Lung (tissue), 12 donors: ENCODE data around the gene P2RY2. TPM values are rescaled to one million over a fixed set of nuclear protein-coding genes. Genes with fewer than 3 reads are reported as not detected.
A peak's percentile ranks its signal among the peaks of the same experiment; 100 is the strongest.

ENCODE experiments used
- ATAC-seq: fragments of 200-7000 bp; cut with Tn5 transposase; one replicate; pipeline ENCODE4 v1.9.1; 2020; ENCODE audit warnings: moderate number of reproducible peaks; ENCODE audit not compliant: insufficient read depth, low FRiP score
- DNase-seq, 3 donors: peaks; one replicate each; pipeline ENCODE4 v3.0.0-alpha.2; 2013 to 2017
- H3K27ac ChIP-seq, 2 donors: one replicate each; pipeline ENCODE4 v1.5.1; 2013; ENCODE audit warnings: mild to moderate bottlenecking in 2 of 2, moderate library complexity in 2 of 2, control low read depth in 1 of 2, inconsistent platforms in 1 of 2, low read depth in 1 of 2, low read length in 1 of 2
- H3K27me3 ChIP-seq, 3 donors: one replicate each; pipeline ENCODE4 v1.5.1; 2013; ENCODE audit warnings: low read length in 2 of 3; ENCODE audit not compliant: control insufficient read depth in 3 of 3, insufficient read depth in 3 of 3
- H3K36me3 ChIP-seq, 4 donors: one replicate each; pipeline ENCODE4 v1.5.1; 2013; ENCODE audit warnings: low read length in 4 of 4, mild to moderate bottlenecking in 1 of 4, moderate library complexity in 1 of 4; ENCODE audit not compliant: control insufficient read depth in 4 of 4, insufficient read depth in 4 of 4
- H3K4me1 ChIP-seq, 5 donors: one replicate each; pipeline ENCODE4 v1.5.1; 2013; ENCODE audit warnings: low read length in 5 of 5, mild to moderate bottlenecking in 2 of 5, moderate library complexity in 1 of 5; ENCODE audit not compliant: control insufficient read depth in 5 of 5, insufficient read depth in 5 of 5
- H3K4me3 ChIP-seq: one replicate; pipeline ENCODE4 v1.5.1; 2013; ENCODE audit warnings: mild to moderate bottlenecking, control low read depth, moderate library complexity
- H3K9ac ChIP-seq, 2 donors: one replicate each; pipeline ENCODE4 v1.5.1; 2013; ENCODE audit warnings: low read length in 2 of 2, control low read depth in 1 of 2; ENCODE audit not compliant: insufficient read depth in 1 of 2
- H3K9me3 ChIP-seq, 4 donors: one replicate each; pipeline ENCODE4 v1.5.1; 2013; ENCODE audit warnings: low read length in 3 of 4, mild to moderate bottlenecking in 1 of 4, moderate library complexity in 1 of 4; ENCODE audit not compliant: control insufficient read depth in 4 of 4, insufficient read depth in 3 of 4
- CTCF ChIP-seq: IDR thresholded peaks from 2 replicates; pipeline ENCODE4 v1.5.1; 2012; ENCODE audit warnings: mild to moderate bottlenecking; ENCODE audit errors: control extremely low read depth, extremely low read depth
- WGBS, 2 donors: extraction: QIAGEN DNeasy Blood & Tissue Kit; methylation state at CpG; one replicate each; pipeline ENCODE4 v1.1.7; 2013; 5-methylcytosine and 5-hydroxymethylcytosine counted together
- polyA plus RNA-seq, 2 donors: library from polyadenylated mRNA; stranded (reverse); fragments of 200-250 nt; gene quantifications; one replicate each; pipeline ENCODE4 v1.2.1, GENCODE V29; 2013
- total RNA-seq, 2 donors: library from RNA; depleted of rRNA in 1 of 2; stranded (reverse); fragments of >200 nt in 1 of 2; gene quantifications; one replicate each; pipeline ENCODE4 v1.2.1, GENCODE V29; 2014 to 2021
- donor health status: control.
- donor health status: control.
- donor health status: Bipolar disorder and iron deficiency.
- donor health status: healthy.
- donor health status: DM: yes; HTN: yes; CAD: no.

The P2RY2 gene
- total and polyA plus RNA-seq, 4 donors = 3.1 to 13.0 (median 6.5) TPM

GRCh38 chr11:73277467-73277866 lies 59.4 kb downstream of the P2RY2 start:
- Histone ChIP-seq H3K4me1 (peaks cover 0 to 7% (median 0%) of the 10 kb centered on the region in 5 donors), H3K36me3 (no peaks in the 10 kb centered on the region), H3K9me3 (no peaks in the 10 kb centered on the region), H3K9ac (no peak overlapping the region), H3K27me3 (no peaks in the 10 kb centered on the region), H3K4me3 (no peak overlapping the region), H3K27ac (no peak overlapping the region)
- ATAC-seq = no peak
- no peak for DNase-seq
- WGBS, 2 donors = 91 to 96% methylated on average over 3 of the region's 3 CpGs
- TF ChIP-seq CTCF = no peak

- Histone ChIP-seq H3K9me3 (no peaks in the 10 kb centered on the region), H3K27ac (no peak overlapping the region), H3K4me3 (no peak overlapping the region), H3K4me1 (peaks cover 0 to 2% (median 0%) of the 10 kb centered on the region in 5 donors), H3K9ac (no peak overlapping the region), H3K27me3 (no peaks in the 10 kb centered on the region), H3K36me3 (no peaks in the 10 kb centered on the region)
- DNase-seq (no peak), ATAC-seq (no peak)
- TF ChIP-seq CTCF = no peak
- 66% methylated on average over 5 of the region's 5 CpGs for WGBS, 2 donors
Measured at GRCh38 chr11:73280626-73281025, 62.5 kb downstream of the P2RY2 start.

DNA sequence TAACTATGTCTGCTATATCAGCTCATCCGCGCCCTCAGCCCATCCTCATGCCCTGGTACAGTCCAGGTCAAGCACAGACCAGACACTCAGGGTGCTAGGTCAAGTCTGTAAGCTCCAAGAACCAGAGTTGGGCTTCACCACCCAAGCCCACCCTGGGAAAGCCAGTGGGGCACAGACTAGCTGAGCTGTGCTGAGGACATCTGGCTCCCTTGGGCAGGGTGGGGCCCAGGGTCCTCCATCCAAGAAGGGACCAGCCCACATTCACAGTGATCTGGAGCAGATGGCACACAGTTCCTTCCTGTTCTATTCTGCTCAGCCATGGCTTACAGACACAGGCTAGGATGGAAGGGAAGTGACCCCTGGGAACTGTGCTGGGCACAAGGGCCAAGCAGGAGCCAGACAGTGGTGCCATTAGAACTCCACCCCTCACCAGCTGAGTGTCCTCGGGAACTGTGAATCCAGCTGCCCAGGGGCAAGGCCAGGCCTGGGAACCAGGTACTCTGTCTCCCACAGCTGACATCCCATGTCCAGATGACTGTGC lies 63.2 kb downstream of the P2RY2 start:
- DNase-seq (peak in 1 of 3 donors; percentile 8), ATAC-seq (no peak)
- Histone ChIP-seq H3K36me3 (no peaks in the 10 kb centered on the region), H3K9ac (no peak overlapping the region), H3K27me3 (no peaks in the 10 kb centered on the region), H3K4me3 (no peak overlapping the region), H3K27ac (no peak overlapping the region), H3K9me3 (no peaks in the 10 kb centered on the region), H3K4me1 (peaks cover 0 to 2% (median 0%) of the 10 kb centered on the region in 5 donors)
- WGBS, 2 donors = 84 to 89% methylated on average over 3 of the region's 3 CpGs
- TF ChIP-seq CTCF = no peak
